Esophagus squamous epithelium (tissue), 5 donors: Measurements from ENCODE around the gene PDK2. TPM values are rescaled to one million over a fixed set of nuclear protein-coding genes. Genes with fewer than 3 reads are reported as not detected.

Experiments used
- DNase-seq: peaks from one replicate; lab custom pipeline; 2025; lab: John Stamatoyannopoulos, UW
- H3K27ac ChIP-seq, 4 donors: fragments of 200-600 bp; sonication (generic); one replicate each; pipeline ENCODE4 v1.5.1; 2016 to 2019; ENCODE audit warnings: mild to moderate bottlenecking in 1 of 4
- H3K27me3 ChIP-seq, 4 donors: fragments of 200-600 bp; sonication (generic); 1 replicate in 3 of 4; 2 replicates in 1 of 4; pipeline versions ENCODE4 v1.5.1 to v1.6.0; 2017 to 2021; ENCODE audit warnings: antibody characterized with exemption in 1 of 4
- H3K36me3 ChIP-seq, 3 donors: fragments of 200-600 bp; sonication (generic); one replicate each; pipeline ENCODE4 v1.5.1; 2016 to 2019
- H3K4me1 ChIP-seq, 3 donors: fragments of 200-600 bp; sonication (generic); one replicate each; pipeline ENCODE4 v1.5.1; 2017 to 2019
- H3K4me3 ChIP-seq, 4 donors: fragments of 200-600 bp; sonication (generic); 1 replicate in 3 of 4; 2 replicates in 1 of 4; pipeline ENCODE4 v1.5.1; 2016 to 2019; ENCODE audit warnings: mild to moderate bottlenecking in 2 of 4, moderate library complexity in 1 of 4
- H3K9me3 ChIP-seq, 3 donors: fragments of 200-600 bp; sonication (generic); one replicate each; pipeline ENCODE4 v1.5.1; 2016 to 2019
- POLR2A ChIP-seq, 4 donors: fragments of 450-650 bp; IDR thresholded peaks; one replicate each; pipeline ENCODE4 v1.6.1; 2017; ENCODE audit warnings: antibody characterized with exemption in 4 of 4, mild to moderate bottlenecking in 4 of 4, moderate library complexity in 3 of 4
- WGBS, 2 donors: methylation state at CpG; one replicate each; pipeline ENCODE4 v1.1.5; 2018; 5-methylcytosine and 5-hydroxymethylcytosine counted together
- intact Hi-C: fragments of 100-400 bp; cut with DNase I; formaldehyde crosslinking; loops from one replicate; pipeline ENCODE4 v1.15.0; 2022
- total RNA-seq, 4 donors: library from RNA; depleted of rRNA; stranded (reverse); fragments of >200 nt; gene quantifications; one replicate each; pipeline ENCODE4 v1.1.0, GENCODE V29; 2016
- TF ChIP-seq, protein P1 (sequence below), 6 experiments: fragments of 450-650 bp in 4 of 6; fragments of 200-600 bp in 2 of 6; sonication (generic) in 2 of 6; IDR thresholded peaks; one replicate each; pipeline ENCODE4 v1.5.1; 2016 to 2019; ENCODE audit warnings: antibody characterized with exemption in 6 of 6, mild to moderate bottlenecking in 4 of 6, moderate library complexity in 4 of 6
- donor health status: DM: yes; HTN: yes; CAD: no.

Gene PDK2
- total RNA-seq, 4 donors from 2014 or later: 5.2 to 20.2 (median 12.8) TPM

GRCh38 chr17:50099003-50099402, 3.9 kb downstream of the PDK2 start:
- intact Hi-C loops: no loop called here
- H3K27ac ChIP-seq: peak overlapping the region in 1 of 4 donors; percentile 26
- 59 to 79% methylated on average over 4 to 5 of the region's 5 CpGs for WGBS, 2 donors

DNA sequence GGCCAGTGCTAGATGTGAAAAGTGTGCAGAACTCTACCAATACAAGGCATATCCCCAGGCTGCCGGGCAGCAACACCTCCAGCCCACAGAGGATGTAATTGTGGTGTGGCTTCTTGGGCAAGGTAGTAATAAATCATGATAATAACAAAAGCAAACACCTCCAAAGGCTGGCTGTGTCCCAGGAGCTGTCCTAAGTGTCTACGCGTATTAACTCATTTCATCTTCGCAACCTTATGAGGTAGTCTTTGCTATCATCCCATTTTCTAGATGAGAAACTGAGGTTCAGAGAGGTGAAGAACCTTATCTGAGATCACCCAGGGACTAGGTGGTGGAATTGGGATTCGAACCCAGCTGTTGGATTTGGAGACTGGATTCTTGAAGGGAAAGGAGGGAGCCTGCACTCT, 5.3 kb downstream of the PDK2 start:
- WGBS, 2 donors: 54 to 65% methylated on average over 5 of the region's 5 CpGs
- no peaks in the 10 kb centered on the region for H3K9me3 ChIP-seq
- intact Hi-C loops: no loop called here
- peak overlapping the region in 3 of 4 donors; percentile 62 to 84 (median 77) for H3K27ac ChIP-seq
- no peak for DNase-seq
- TF ChIP-seq POLR2A (IDR thresholded peaks at IDR 0.05): no peak
- TF ChIP-seq, protein P1, sequence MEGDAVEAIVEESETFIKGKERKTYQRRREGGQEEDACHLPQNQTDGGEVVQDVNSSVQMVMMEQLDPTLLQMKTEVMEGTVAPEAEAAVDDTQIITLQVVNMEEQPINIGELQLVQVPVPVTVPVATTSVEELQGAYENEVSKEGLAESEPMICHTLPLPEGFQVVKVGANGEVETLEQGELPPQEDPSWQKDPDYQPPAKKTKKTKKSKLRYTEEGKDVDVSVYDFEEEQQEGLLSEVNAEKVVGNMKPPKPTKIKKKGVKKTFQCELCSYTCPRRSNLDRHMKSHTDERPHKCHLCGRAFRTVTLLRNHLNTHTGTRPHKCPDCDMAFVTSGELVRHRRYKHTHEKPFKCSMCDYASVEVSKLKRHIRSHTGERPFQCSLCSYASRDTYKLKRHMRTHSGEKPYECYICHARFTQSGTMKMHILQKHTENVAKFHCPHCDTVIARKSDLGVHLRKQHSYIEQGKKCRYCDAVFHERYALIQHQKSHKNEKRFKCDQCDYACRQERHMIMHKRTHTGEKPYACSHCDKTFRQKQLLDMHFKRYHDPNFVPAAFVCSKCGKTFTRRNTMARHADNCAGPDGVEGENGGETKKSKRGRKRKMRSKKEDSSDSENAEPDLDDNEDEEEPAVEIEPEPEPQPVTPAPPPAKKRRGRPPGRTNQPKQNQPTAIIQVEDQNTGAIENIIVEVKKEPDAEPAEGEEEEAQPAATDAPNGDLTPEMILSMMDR (IDR thresholded peaks at IDR 0.05): no peak
- peaks cover 0 to 73% (median 0%) of the 10 kb centered on the region in 3 donors for H3K36me3 ChIP-seq
- no peaks in the 10 kb centered on the region for H3K27me3 ChIP-seq
- peaks cover 31 to 71% (median 43%) of the 10 kb centered on the region in 3 donors for H3K4me1 ChIP-seq
- H3K4me3 ChIP-seq: no peak overlapping the region

More at GRCh38 chr17:50099003-50099402, 3.9 kb downstream of the PDK2 start:
- Histone ChIP-seq H3K4me3 (no peak overlapping the region), H3K9me3 (no peaks in the 10 kb centered on the region), H3K4me1 (peaks cover 32 to 74% (median 43%) of the 10 kb centered on the region in 3 donors), H3K27me3 (no peaks in the 10 kb centered on the region), H3K36me3 (peaks cover 0 to 60% (median 0%) of the 10 kb centered on the region in 3 donors)
- no peak for DNase-seq
- TF ChIP-seq POLR2A (IDR thresholded peaks at IDR 0.05): no peak
- TF ChIP-seq, protein P1 (IDR thresholded peaks at IDR 0.05): no peak

GRCh38 chr17:50100921-50101345, 5.8 kb downstream of the PDK2 start:
- peaks cover 27 to 66% (median 40%) of the 10 kb centered on the region in 3 donors for H3K4me1 ChIP-seq
- 41 to 57% methylated on average over 5 of the region's 15 CpGs for WGBS, 2 donors
- peaks cover 0 to 78% (median 2%) of the 10 kb centered on the region in 3 donors for H3K36me3 ChIP-seq
- peak overlapping the region in 3 of 4 donors; percentile 62 to 84 (median 77) for H3K27ac ChIP-seq
- TF ChIP-seq, protein P1 (IDR thresholded peaks at IDR 0.05): no peak
- TF ChIP-seq POLR2A (IDR thresholded peaks at IDR 0.05): no peak
- no peaks in the 10 kb centered on the region for H3K27me3 ChIP-seq
- H3K4me3 ChIP-seq: peak overlapping the region in 1 of 4 donors; percentile 30
- no peaks in the 10 kb centered on the region for H3K9me3 ChIP-seq
- intact Hi-C loops: no loop called here
- DNase-seq: no peak

- Histone ChIP-seq H3K4me3 (peak overlapping the region in 1 of 4 donors; percentile 30), H3K27me3 (no peaks in the 10 kb centered on the region), H3K27ac (peak overlapping the region; percentile 59 to 84 (median 70)), H3K9me3 (no peaks in the 10 kb centered on the region), H3K36me3 (peaks cover 0 to 84% (median 6%) of the 10 kb centered on the region in 3 donors), H3K4me1 (peaks cover 21 to 60% (median 34%) of the 10 kb centered on the region in 3 donors)
- intact Hi-C loops: no loop called here
- 28 to 36% methylated on average over 10 to 12 of the region's 17 CpGs for WGBS, 2 donors
- TF ChIP-seq, protein P1 (IDR thresholded peaks at IDR 0.05): peak in 1 of 6 experiments; percentile 11
- TF ChIP-seq POLR2A (IDR thresholded peaks at IDR 0.05): no peak
- DNase-seq: no peak
Observed at GRCh38 chr17:50101346-50102163, 6.4 kb downstream of the PDK2 start.
